Measurements from ENCODE around the gene C8A. TPM values are rescaled to one million over a fixed set of nuclear protein-coding genes. Genes with fewer than 3 reads are reported as not detected.

Gene C8A
- total RNA-seq, 3 donors from 2014 or later (not counting 1 experiment from before 2014, with no cell fraction given): not detected

DNA sequence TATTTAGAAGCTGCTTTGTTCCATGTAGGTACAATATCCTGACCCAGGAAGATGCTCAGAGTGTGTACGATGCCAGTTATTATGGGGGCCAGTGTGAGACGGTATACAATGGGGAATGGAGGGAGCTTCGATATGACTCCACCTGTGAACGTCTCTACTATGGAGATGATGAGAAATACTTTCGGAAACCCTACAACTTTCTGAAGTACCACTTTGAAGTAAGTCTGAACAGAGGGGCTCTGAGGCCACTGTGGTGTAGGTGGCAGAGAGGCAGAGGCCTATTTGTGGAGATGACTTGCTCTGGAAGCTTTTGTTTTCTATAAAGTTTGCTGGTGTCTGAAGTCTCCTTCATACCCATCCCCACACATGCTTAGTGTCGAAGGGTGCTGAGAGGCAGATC lies 26.8 kb downstream of the C8A start:
- Mint-ChIP-seq H3K27ac (no peak overlapping the region), H3K4me3 (no peak overlapping the region), H3K36me3 (no peaks in the 10 kb centered on the region), H3K27me3 (ENCODE audit: low read depth in 2 of 2) (peaks cover 0 to 4% of the 10 kb centered on the region in 2 donors), H3K4me1 (peaks cover 20 to 25% of the 10 kb centered on the region in 2 donors), H3K9me3 (no peaks in the 10 kb centered on the region)
- Histone ChIP-seq H3K4me1 (ENCODE audit: control insufficient read depth, insufficient read depth, low read length) (peaks cover 9% of the 10 kb centered on the region), H3K27ac (ENCODE audit: low read length) (no peak overlapping the region), H3K36me3 (ENCODE audit: control insufficient read depth, insufficient read depth, low read length) (no peaks in the 10 kb centered on the region), H3K4me3 (ENCODE audit: low read length) (no peak overlapping the region), H3K9me3 (ENCODE audit: control insufficient read depth, insufficient read depth, low read length) (no peaks in the 10 kb centered on the region), H3K27me3 (ENCODE audit: control insufficient read depth, insufficient read depth, low read length) (no peaks in the 10 kb centered on the region)
- intact Hi-C loops (cut with micrococcal nuclease): no loop called here
- 93% methylated on average over 5 of the region's 6 CpGs for WGBS (ENCODE audit: insufficient coverage)
- no peak for TF ChIP-seq CTCF (IDR thresholded peaks at IDR 0.05)
- DNase-seq (no peak), ATAC-seq (no peak)

DNA sequence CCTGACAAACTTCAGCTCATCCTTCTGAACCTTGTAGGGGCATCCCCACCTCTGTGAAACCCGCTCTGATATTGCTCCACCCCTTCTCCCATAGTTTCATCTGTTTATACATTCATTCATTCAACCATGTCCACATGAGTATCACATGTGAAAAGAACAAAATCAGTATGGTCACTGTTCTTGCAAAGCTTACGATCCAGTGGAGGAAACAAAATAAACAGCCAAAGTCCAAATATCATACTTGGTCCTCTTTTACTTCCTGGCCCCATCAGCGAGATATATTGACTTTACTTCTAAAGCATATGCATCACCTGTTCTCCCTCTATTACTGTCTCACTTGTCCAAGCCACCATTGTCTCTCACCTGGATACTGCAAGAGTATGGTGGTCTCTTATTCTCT lies 35.6 kb downstream of the C8A start:
- 88% methylated on average over 3 of the region's 3 CpGs for WGBS (ENCODE audit: insufficient coverage)
- no peak overlapping the region for H3K27ac Mint-ChIP-seq

GRCh38 chr1:56894014-56894413 lies 39.4 kb downstream of the C8A start:
- no peak overlapping the region for H3K27ac ChIP-seq (ENCODE audit: low read length)
- H3K36me3 ChIP-seq (ENCODE audit: control insufficient read depth, insufficient read depth, low read length): no peaks in the 10 kb centered on the region
- no peak overlapping the region for H3K4me3 ChIP-seq (ENCODE audit: low read length)
- H3K36me3 Mint-ChIP-seq: no peaks in the 10 kb centered on the region
- intact Hi-C loops (cut with micrococcal nuclease): no loop called here
- peaks cover 0 to 4% of the 10 kb centered on the region in 2 donors for H3K27me3 Mint-ChIP-seq (ENCODE audit: low read depth in 2 of 2)
- no peak overlapping the region for H3K27ac Mint-ChIP-seq
- H3K9me3 Mint-ChIP-seq: no peaks in the 10 kb centered on the region
- H3K9me3 ChIP-seq (ENCODE audit: control insufficient read depth, insufficient read depth, low read length): no peaks in the 10 kb centered on the region
- no peaks in the 10 kb centered on the region for H3K4me1 Mint-ChIP-seq
- no peak for ATAC-seq
- no peaks in the 10 kb centered on the region for H3K27me3 ChIP-seq (ENCODE audit: control insufficient read depth, insufficient read depth, low read length)
- no peak for DNase-seq
- H3K4me1 ChIP-seq (ENCODE audit: control insufficient read depth, insufficient read depth, low read length): no peaks in the 10 kb centered on the region
- no peak overlapping the region for H3K4me3 Mint-ChIP-seq
- no peak for TF ChIP-seq CTCF (IDR thresholded peaks at IDR 0.05)

More for the DNA sequence above, 35.6 kb downstream of the C8A start:
- intact Hi-C loops (cut with micrococcal nuclease): no loop called here
- Histone ChIP-seq H3K9me3 (ENCODE audit: control insufficient read depth, insufficient read depth, low read length) (no peaks in the 10 kb centered on the region), H3K27me3 (ENCODE audit: control insufficient read depth, insufficient read depth, low read length) (no peaks in the 10 kb centered on the region), H3K27ac (ENCODE audit: low read length) (no peak overlapping the region), H3K4me3 (ENCODE audit: low read length) (no peak overlapping the region), H3K4me1 (ENCODE audit: control insufficient read depth, insufficient read depth, low read length) (no peaks in the 10 kb centered on the region), H3K36me3 (ENCODE audit: control insufficient read depth, insufficient read depth, low read length) (no peaks in the 10 kb centered on the region)
- DNase-seq (no peak), ATAC-seq (no peak)
- no peak overlapping the region for H3K4me3 Mint-ChIP-seq
- peaks cover 0 to 4% of the 10 kb centered on the region in 2 donors for H3K27me3 Mint-ChIP-seq (ENCODE audit: low read depth in 2 of 2)
- H3K36me3 Mint-ChIP-seq: no peaks in the 10 kb centered on the region
- H3K4me1 Mint-ChIP-seq: no peaks in the 10 kb centered on the region
- no peak for TF ChIP-seq CTCF (IDR thresholded peaks at IDR 0.05)
- no peaks in the 10 kb centered on the region for H3K9me3 Mint-ChIP-seq
